Measurements from ENCODE around the gene HCRTR1. TPM values are rescaled to one million over a fixed set of nuclear protein-coding genes. Genes with fewer than 3 reads are reported as not detected.
"Not testable (repeated sequence)": the region's sequence is repeated elsewhere in the genome, so short reads cannot be mapped to it uniquely, and the experiment has no call there.

The HCRTR1 gene
- total RNA-seq, 1 experiment from 2014 or later, result not detected

GRCh38 chr1:31586376-31587327 is 30.8 kb upstream of the HCRTR1 start:
- TF ChIP-seq CTCF (conservative IDR thresholded peaks at IDR 0.05; ENCODE audit: low read depth, low read length), result no peak
- TF ChIP-seq EZH2 (IDR thresholded peaks at IDR 0.05; ENCODE audit: low read length, unreplicated experiment), result no peak
- no peak for TF ChIP-seq EZH2phosphoT487 (IDR thresholded peaks at IDR 0.05; ENCODE audit: borderline replicate concordance, low read length)
- no peaks in the 10 kb centered on the region for H4K20me1 ChIP-seq (ENCODE audit: low read length)
- DNase-seq (no peak), ATAC-seq (no peak)
- no peaks in the 10 kb centered on the region for H3K9me2 ChIP-seq (replicated peaks; ENCODE audit: low read length)
- peaks cover 35% of the 10 kb centered on the region for H3K36me3 ChIP-seq (ENCODE audit: low read depth, low read length)
- no peak overlapping the region for H3K27ac ChIP-seq (ENCODE audit: low read length)
- intact Hi-C loops (cut with micrococcal nuclease), result no loop called here
- ChIA-PET POLR2A (ENCODE audit: unreplicated experiment) (no interaction called here), CTCF (no interaction called here)
- no peaks in the 10 kb centered on the region for H3F3A ChIP-seq (ENCODE audit: low read length, unreplicated experiment)
- H3K9me3 ChIP-seq (ENCODE audit: low read length), result no peaks in the 10 kb centered on the region
- peaks cover 59% of the 10 kb centered on the region for H3K4me1 ChIP-seq (ENCODE audit: insufficient read depth, low read length)
- H3K4me2 ChIP-seq (ENCODE audit: low read length), result no peak overlapping the region
- no peak overlapping the region for H3K4me3 ChIP-seq (ENCODE audit: low read length)
- BruUV-seq (replicated peaks), result no TSS peak
- no peaks in the 10 kb centered on the region for H3K27me3 ChIP-seq (ENCODE audit: low read length)
- H2AFZ ChIP-seq (ENCODE audit: low read length), result no peak overlapping the region
- no peak overlapping the region for H3K9ac ChIP-seq (ENCODE audit: low read length)
- peaks cover 17% of the 10 kb centered on the region for H3K79me2 ChIP-seq (ENCODE audit: low read length)

DNA sequence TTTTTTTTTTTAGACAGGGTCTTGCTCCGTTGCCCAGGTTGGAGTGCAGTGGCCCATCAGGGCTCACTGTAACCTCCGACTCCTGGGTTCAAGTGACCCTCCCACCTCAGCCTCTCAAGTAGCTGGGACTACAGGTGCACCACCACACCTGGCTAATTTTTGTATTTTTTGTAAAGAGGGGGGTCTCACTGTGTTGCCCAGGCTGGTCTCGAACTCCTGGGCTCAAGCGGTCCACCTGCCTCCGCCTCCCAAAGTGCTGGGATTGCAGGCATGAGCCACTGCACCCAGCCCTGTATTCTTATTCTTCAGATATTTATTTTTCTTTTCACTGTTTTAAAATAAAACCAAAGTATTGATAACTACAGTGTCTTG is 30.2 kb upstream of the HCRTR1 start:
- BruUV-seq (replicated peaks); H2AFZ ChIP-seq (ENCODE audit: low read length); H3K9me2 ChIP-seq (replicated peaks; ENCODE audit: low read length); H3K4me3 ChIP-seq (ENCODE audit: low read length); H3K27me3 ChIP-seq (ENCODE audit: low read length); ATAC-seq; CTCF ChIA-PET; H4K20me1 ChIP-seq (ENCODE audit: low read length); DNase-seq; H3K9ac ChIP-seq (ENCODE audit: low read length); intact Hi-C loops (cut with micrococcal nuclease); H3K4me2 ChIP-seq (ENCODE audit: low read length); H3F3A ChIP-seq (ENCODE audit: low read length, unreplicated experiment); H3K9me3 ChIP-seq (ENCODE audit: low read length); POLR2A ChIA-PET (ENCODE audit: unreplicated experiment): not testable (repeated sequence)
- Histone ChIP-seq H3K36me3 (ENCODE audit: low read depth, low read length) (peaks cover 34% of the 10 kb centered on the region), H3K27ac (ENCODE audit: low read length) (peak overlapping the region; percentile 65), H3K4me1 (ENCODE audit: insufficient read depth, low read length) (peaks cover 58% of the 10 kb centered on the region), H3K79me2 (ENCODE audit: low read length) (peaks cover 14% of the 10 kb centered on the region)

- TF ChIP-seq EZH2 (IDR thresholded peaks at IDR 0.05; ENCODE audit: low read length, unreplicated experiment) (no peak), CTCF (conservative IDR thresholded peaks at IDR 0.05; ENCODE audit: low read depth, low read length) (peak; percentile 84)
- CTCF ChIA-PET, result interaction anchor here (0.6 to 0.7 kb wide), 2 partner anchors 15 to 550 kb away, joined by 3 read pairs; no protein-coding TSS in a partner anchor
- Histone ChIP-seq H3F3A (ENCODE audit: low read length, unreplicated experiment) (no peaks in the 10 kb centered on the region), H3K9ac (ENCODE audit: low read length) (no peak overlapping the region), H3K4me3 (ENCODE audit: low read length) (no peak overlapping the region), H3K4me2 (ENCODE audit: low read length) (peak overlapping the region; percentile 86), H3K27ac (ENCODE audit: low read length) (peak overlapping the region; percentile 65), H3K27me3 (ENCODE audit: low read length) (no peaks in the 10 kb centered on the region), H3K9me2 (replicated peaks; ENCODE audit: low read length) (no peaks in the 10 kb centered on the region), H3K79me2 (ENCODE audit: low read length) (peaks cover 8% of the 10 kb centered on the region), H4K20me1 (ENCODE audit: low read length) (no peaks in the 10 kb centered on the region), H3K36me3 (ENCODE audit: low read depth, low read length) (peaks cover 29% of the 10 kb centered on the region), H3K4me1 (ENCODE audit: insufficient read depth, low read length) (peaks cover 53% of the 10 kb centered on the region), H2AFZ (ENCODE audit: low read length) (no peak overlapping the region), H3K9me3 (ENCODE audit: low read length) (no peaks in the 10 kb centered on the region)
- intact Hi-C loops (cut with micrococcal nuclease), result no loop called here
- peak; percentile 53 for ATAC-seq
- POLR2A ChIA-PET (ENCODE audit: unreplicated experiment), result no interaction called here
- peak; percentile 76 for DNase-seq
- no TSS peak for BruUV-seq (replicated peaks)
Measured at GRCh38 chr1:31587720-31588423, 29.6 kb upstream of the HCRTR1 start.
